ENCODE data around the gene HOXA2. TPM values are rescaled to one million over a fixed set of nuclear protein-coding genes. Genes with fewer than 3 reads are reported as not detected.

HOXA2 gene
- total and polyA plus RNA-seq, 5 donors from 2014 or later: 0.11 to 0.31 TPM; not detected in 3

DNA sequence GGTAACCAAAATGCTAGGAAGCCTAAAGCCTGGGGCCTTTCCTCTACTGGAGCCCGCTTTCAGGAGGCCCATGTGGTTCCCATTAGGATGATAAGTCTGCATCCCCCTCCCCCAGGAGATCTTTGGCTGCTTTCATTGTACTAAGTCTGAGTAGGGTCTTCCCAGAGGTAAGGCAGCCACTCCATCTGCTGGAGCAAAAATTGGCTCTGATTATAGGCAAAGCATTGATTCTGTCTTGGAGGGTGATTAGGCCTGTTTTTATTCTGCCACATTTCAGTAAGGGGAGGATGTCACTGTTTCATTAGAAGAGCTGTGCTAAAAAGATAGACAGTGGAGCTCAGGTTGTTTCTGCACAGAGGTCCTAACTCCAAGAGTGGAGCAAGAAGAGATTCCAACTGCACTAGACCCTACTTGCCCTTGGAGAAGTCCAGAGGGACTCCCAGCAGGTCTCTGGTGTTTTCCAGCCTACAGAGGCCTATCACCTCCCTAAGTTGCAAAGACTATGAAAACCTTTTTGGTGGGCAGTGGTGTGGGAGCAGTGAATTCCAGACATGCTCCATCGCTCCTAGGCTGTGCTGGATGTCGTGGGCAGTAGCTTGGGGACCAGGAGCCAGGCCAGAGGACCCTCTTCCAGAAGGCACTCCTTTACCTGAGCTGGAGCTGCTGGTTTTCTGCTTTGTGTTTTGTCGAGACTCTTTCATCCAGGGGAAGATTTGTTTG is 7.1 kb upstream of the HOXA2 start:
- H3K4me3 ChIP-seq (ENCODE audit: low read depth, low read length): no peak overlapping the region
- H3K36me3 ChIP-seq (ENCODE audit: control insufficient read depth, insufficient read depth, low read length): no peaks in the 10 kb centered on the region
- H3K27me3 ChIP-seq (ENCODE audit: control insufficient read depth, insufficient read depth, low read length): no peaks in the 10 kb centered on the region
- Mint-ChIP-seq H3K27ac (no peak overlapping the region), H3K4me1 (no peaks in the 10 kb centered on the region), H3K4me3 (no peak overlapping the region), H3K9me3 (peaks cover 0 to 2% (median 0%) of the 10 kb centered on the region in 7 donors), H3K36me3 (no peaks in the 10 kb centered on the region), H3K27me3 (peaks cover 19% of the 10 kb centered on the region)
- H3K4me1 ChIP-seq (ENCODE audit: control insufficient read depth, insufficient read depth, low read length, poor library complexity, severe bottlenecking): no peaks in the 10 kb centered on the region
- no peak for ATAC-seq (ENCODE audit: low read depth in 2 of 2)
- no peaks in the 10 kb centered on the region for H3K9me3 ChIP-seq (ENCODE audit: control insufficient read depth in 2 of 2, low read length in 2 of 2)
- DNase-seq: no peak
- H3K27ac ChIP-seq (ENCODE audit: insufficient read depth, low read length, poor library complexity, severe bottlenecking): no peak overlapping the region

DNA sequence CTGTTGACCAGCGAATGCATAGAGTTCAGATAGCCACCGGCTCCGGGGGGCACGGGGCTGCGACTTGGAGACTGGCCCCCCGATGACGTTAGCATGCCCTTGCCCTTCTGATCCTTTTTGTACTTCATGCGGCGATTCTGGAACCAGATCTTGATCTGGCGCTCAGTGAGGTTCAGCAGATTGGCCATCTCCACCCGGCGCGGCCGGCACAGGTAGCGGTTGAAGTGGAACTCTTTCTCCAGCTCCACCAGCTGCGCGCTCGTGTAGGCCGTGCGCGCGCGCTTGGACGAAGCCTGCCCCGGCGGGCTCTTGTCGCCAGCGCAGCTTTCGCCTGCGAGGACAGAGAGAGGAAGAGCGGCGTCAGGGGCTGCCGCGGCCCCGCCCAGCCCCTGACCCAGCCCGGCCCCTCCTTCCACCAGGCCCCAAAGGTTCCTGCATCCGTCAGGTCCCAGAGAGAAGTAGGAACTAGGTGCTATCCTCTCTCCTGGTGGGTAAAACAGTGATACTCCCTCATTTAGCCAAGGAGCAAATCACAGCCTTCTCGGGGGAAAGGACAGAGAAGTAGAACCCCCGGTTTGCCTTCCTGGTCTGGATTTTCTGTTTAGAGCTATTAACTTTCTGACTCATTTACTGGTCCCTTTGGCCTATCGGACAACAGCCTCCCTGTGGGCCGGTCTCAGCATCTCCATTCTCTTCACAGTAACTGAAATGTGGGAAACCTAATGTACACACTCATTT is 6.1 kb upstream of the HOXA2 start:
- Histone ChIP-seq H3K36me3 (ENCODE audit: control insufficient read depth, insufficient read depth, low read length) (no peaks in the 10 kb centered on the region), H3K27ac (ENCODE audit: insufficient read depth, low read length, poor library complexity, severe bottlenecking) (no peak overlapping the region), H3K4me1 (ENCODE audit: control insufficient read depth, insufficient read depth, low read length, poor library complexity, severe bottlenecking) (no peaks in the 10 kb centered on the region), H3K9me3 (ENCODE audit: control insufficient read depth in 2 of 2, low read length in 2 of 2) (no peaks in the 10 kb centered on the region), H3K4me3 (ENCODE audit: low read depth, low read length) (no peak overlapping the region), H3K27me3 (ENCODE audit: control insufficient read depth, insufficient read depth, low read length) (peaks cover 2% of the 10 kb centered on the region)
- Mint-ChIP-seq H3K4me3 (no peak overlapping the region), H3K36me3 (no peaks in the 10 kb centered on the region), H3K4me1 (peaks cover 0 to 5% (median 0%) of the 10 kb centered on the region in 4 donors), H3K27me3 (peaks cover 30% of the 10 kb centered on the region), H3K9me3 (peaks cover 0 to 5% (median 0%) of the 10 kb centered on the region in 7 donors), H3K27ac (no peak overlapping the region)
- DNase-seq: no peak
- ATAC-seq (ENCODE audit: low read depth in 2 of 2): no peak

DNA sequence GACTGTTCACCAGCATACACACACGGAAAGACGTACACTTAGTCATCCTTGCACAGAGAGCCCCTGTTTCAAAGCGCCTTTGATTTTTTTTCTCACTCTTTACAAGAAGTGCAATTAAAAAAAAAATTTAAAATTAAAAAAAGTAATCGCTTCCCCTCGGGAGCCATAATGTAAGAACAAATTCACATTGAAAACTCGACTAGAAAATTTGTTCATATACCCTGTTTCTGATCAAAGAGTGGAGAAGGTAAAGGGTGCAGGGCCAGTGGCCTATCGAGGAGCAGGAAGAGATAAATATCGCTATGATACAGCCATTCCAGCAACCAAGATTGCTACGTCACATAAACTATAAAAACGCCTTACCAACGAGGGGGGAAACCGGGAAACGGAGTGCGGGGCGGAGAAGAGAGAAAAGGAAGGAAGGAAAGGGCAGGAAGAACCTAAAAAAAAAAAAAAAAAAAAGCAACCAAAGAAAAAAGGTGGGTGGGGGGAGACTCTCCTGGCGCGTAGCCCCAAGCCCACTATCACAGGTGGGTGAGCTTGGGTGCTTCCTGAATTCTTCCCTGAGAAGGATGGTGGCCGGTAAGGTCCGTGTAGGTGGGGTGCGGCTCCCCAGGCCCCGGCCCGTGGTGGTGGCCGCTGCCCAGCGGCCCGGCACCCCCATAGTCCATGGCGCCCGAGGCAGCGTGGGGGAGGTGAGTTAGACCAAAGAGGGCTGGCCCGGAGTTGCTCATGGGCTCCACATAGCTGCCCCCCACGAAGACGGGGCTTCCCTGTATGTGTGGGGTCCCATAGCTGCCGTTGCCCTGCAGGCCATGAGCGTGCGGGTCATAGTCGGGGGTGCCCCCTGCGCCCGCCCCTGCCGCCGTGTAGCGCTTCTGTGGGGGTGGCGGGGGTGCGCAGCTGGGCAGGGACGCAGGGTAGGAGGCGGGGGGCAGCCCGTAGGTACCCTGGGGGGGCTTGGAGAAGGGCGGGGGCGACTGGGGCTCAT is 5.2 kb upstream of the HOXA2 start:
- H3K9me3 Mint-ChIP-seq: peaks cover 0 to 5% (median 1%) of the 10 kb centered on the region in 7 donors
- ATAC-seq (ENCODE audit: low read depth in 2 of 2): no peak
- peaks cover 0 to 12% (median 3%) of the 10 kb centered on the region in 4 donors for H3K4me1 Mint-ChIP-seq
- H3K36me3 Mint-ChIP-seq: no peaks in the 10 kb centered on the region
- peaks cover 39% of the 10 kb centered on the region for H3K27me3 Mint-ChIP-seq
- Histone ChIP-seq H3K4me3 (ENCODE audit: low read depth, low read length) (no peak overlapping the region), H3K27ac (ENCODE audit: insufficient read depth, low read length, poor library complexity, severe bottlenecking) (no peak overlapping the region), H3K4me1 (ENCODE audit: control insufficient read depth, insufficient read depth, low read length, poor library complexity, severe bottlenecking) (peaks cover 3% of the 10 kb centered on the region), H3K9me3 (ENCODE audit: control insufficient read depth in 2 of 2, low read length in 2 of 2) (no peaks in the 10 kb centered on the region), H3K27me3 (ENCODE audit: control insufficient read depth, insufficient read depth, low read length) (peaks cover 8% of the 10 kb centered on the region), H3K36me3 (ENCODE audit: control insufficient read depth, insufficient read depth, low read length) (no peaks in the 10 kb centered on the region)
- H3K4me3 Mint-ChIP-seq: no peak overlapping the region
- no peak for DNase-seq
- no peak overlapping the region for H3K27ac Mint-ChIP-seq

DNA sequence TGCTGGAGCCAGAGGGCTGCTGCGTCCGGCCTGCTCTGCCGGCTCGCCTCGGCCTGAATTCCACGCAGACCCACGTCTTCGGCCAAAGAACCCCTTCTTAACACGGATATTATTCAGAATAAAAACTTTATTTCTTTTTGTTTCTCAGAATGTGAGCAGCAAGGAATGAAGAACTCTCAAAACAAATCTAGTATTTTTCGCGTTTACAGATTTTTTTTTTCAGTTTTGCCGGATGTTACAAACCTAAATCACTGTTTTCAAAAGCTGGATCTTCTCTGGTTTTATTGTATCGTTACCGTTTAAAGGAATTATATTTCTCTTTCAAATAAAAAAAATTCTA is 4.4 kb upstream of the HOXA2 start:
- H3K27ac Mint-ChIP-seq: no peak overlapping the region
- ATAC-seq (ENCODE audit: low read depth in 2 of 2): no peak

DNA sequence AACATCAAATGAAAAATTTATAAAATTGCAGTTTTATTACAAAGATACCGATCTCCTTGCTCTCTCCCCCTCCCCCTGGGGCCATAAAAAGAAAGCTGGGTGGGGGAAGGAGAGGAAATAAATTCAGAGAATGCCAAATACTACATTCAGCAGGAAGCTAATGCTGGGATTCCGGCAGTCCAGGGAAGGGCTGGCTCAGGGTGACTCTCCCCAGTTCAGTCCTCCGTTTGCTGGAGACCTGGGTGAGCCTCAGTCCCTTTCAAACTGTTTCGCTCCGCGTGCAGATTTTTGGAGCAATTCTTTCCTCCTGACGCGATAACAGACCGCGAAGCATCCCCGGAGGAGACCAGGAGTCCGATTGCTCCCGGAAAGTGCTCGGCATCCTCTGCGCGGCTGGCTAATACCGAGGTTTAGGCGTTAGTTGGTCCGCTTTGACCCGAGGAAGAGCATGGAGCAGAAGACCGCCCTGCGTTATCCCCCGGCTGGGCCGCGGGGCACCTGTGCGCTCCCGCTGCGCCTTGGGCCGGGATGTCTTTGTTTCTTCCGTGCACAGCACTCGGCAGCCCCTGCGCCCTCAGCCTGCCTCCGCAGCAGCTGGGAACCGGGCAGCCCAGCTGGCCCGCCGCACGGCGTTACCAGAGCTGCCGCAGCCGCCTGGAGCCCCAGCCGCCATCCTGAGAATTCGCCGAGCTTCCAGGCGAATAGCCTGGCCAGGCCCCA is 3.9 kb upstream of the HOXA2 start:
- Mint-ChIP-seq H3K27me3 (peaks cover 46% of the 10 kb centered on the region), H3K4me3 (no peak overlapping the region)
- no peak for DNase-seq

More for the DNA sequence above, 4.4 kb upstream of the HOXA2 start:
- Mint-ChIP-seq H3K27me3 (peaks cover 45% of the 10 kb centered on the region), H3K36me3 (no peaks in the 10 kb centered on the region), H3K4me1 (peaks cover 0 to 17% (median 8%) of the 10 kb centered on the region in 4 donors), H3K4me3 (no peak overlapping the region), H3K9me3 (peaks cover 0 to 5% (median 1%) of the 10 kb centered on the region in 7 donors)
- no peak overlapping the region for H3K4me3 ChIP-seq (ENCODE audit: low read depth, low read length)
- no peaks in the 10 kb centered on the region for H3K9me3 ChIP-seq (ENCODE audit: control insufficient read depth in 2 of 2, low read length in 2 of 2)
- H3K4me1 ChIP-seq (ENCODE audit: control insufficient read depth, insufficient read depth, low read length, poor library complexity, severe bottlenecking): peaks cover 11% of the 10 kb centered on the region
- H3K27ac ChIP-seq (ENCODE audit: insufficient read depth, low read length, poor library complexity, severe bottlenecking): no peak overlapping the region
- no peaks in the 10 kb centered on the region for H3K36me3 ChIP-seq (ENCODE audit: control insufficient read depth, insufficient read depth, low read length)
- DNase-seq: no peak
- H3K27me3 ChIP-seq (ENCODE audit: control insufficient read depth, insufficient read depth, low read length): peaks cover 11% of the 10 kb centered on the region

DNA sequence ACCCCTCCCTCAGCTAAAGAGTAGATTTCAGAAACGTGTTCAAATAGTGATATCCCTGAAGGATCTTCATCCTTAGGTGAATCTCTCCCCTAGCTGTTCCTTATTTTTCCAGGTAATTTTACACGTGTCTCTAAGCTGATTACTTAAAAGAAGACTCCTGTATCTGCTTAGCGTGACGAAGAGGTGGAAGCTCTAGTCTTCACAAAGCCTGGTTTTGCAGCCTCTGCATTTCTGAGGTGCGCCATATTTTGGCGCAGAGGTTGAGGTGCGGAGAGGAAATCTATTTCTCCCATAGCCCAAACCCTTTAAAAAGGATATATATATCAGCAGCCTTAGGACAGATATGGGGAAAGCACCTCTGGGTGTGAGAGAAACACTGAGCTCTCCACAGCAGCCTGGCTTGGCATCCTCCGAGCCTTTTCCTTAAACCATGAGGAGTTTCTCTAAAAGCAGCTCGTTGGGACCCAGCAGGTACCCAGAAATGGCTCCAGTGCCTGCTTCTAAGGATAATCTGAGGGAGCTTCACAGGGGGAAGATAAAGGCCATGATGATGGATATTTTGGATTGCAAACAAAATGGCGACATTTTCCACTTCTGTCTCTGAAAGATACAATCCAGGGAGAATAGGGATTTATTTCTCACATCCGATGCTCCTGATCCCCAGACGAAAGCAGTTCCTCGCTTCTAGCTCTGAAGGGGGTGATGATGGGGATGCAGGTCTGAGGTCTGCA is 3.0 kb upstream of the HOXA2 start:
- no peak for DNase-seq
- Mint-ChIP-seq H3K27me3 (peaks cover 49% of the 10 kb centered on the region), H3K4me1 (peaks cover under 1 to 24% (median 10%) of the 10 kb centered on the region in 4 donors), H3K4me3 (no peak overlapping the region), H3K27ac (no peak overlapping the region), H3K36me3 (peaks cover 11% of the 10 kb centered on the region), H3K9me3 (peaks cover 0 to 5% (median 1%) of the 10 kb centered on the region in 7 donors)
- no peaks in the 10 kb centered on the region for H3K36me3 ChIP-seq (ENCODE audit: control insufficient read depth, insufficient read depth, low read length)
- peaks cover 12% of the 10 kb centered on the region for H3K4me1 ChIP-seq (ENCODE audit: control insufficient read depth, insufficient read depth, low read length, poor library complexity, severe bottlenecking)
- H3K9me3 ChIP-seq (ENCODE audit: control insufficient read depth in 2 of 2, low read length in 2 of 2): no peaks in the 10 kb centered on the region
- H3K27ac ChIP-seq (ENCODE audit: insufficient read depth, low read length, poor library complexity, severe bottlenecking): no peak overlapping the region
- ATAC-seq (ENCODE audit: low read depth in 2 of 2): no peak
- peaks cover 16% of the 10 kb centered on the region for H3K27me3 ChIP-seq (ENCODE audit: control insufficient read depth, insufficient read depth, low read length)
- H3K4me3 ChIP-seq (ENCODE audit: low read depth, low read length): no peak overlapping the region

More for the DNA sequence above, 3.9 kb upstream of the HOXA2 start:
- no peak overlapping the region for H3K4me3 ChIP-seq (ENCODE audit: low read depth, low read length)
- Mint-ChIP-seq H3K4me1 (peaks cover 0 to 22% (median 10%) of the 10 kb centered on the region in 4 donors), H3K36me3 (peaks cover 5% of the 10 kb centered on the region), H3K27ac (no peak overlapping the region), H3K9me3 (peaks cover 0 to 5% (median 1%) of the 10 kb centered on the region in 7 donors)
- H3K9me3 ChIP-seq (ENCODE audit: control insufficient read depth in 2 of 2, low read length in 2 of 2): no peaks in the 10 kb centered on the region
- no peaks in the 10 kb centered on the region for H3K36me3 ChIP-seq (ENCODE audit: control insufficient read depth, insufficient read depth, low read length)
- peaks cover 16% of the 10 kb centered on the region for H3K27me3 ChIP-seq (ENCODE audit: control insufficient read depth, insufficient read depth, low read length)
- peaks cover 12% of the 10 kb centered on the region for H3K4me1 ChIP-seq (ENCODE audit: control insufficient read depth, insufficient read depth, low read length, poor library complexity, severe bottlenecking)
- H3K27ac ChIP-seq (ENCODE audit: insufficient read depth, low read length, poor library complexity, severe bottlenecking): no peak overlapping the region
- ATAC-seq (ENCODE audit: low read depth in 2 of 2): no peak

All from CD4-positive, CD25-positive, alpha-beta regulatory T cell (primary cell).